GM19239 (cell line): ENCODE data around the gene ANO6.

Experiments
- DNase-seq: peaks from one replicate; pipeline ENCODE4 v3.0.0; 2011; ENCODE audit warnings: low spot score; ENCODE audit not compliant: insufficient read length
- FAIRE-seq: peaks from 2 replicates; lab custom pipeline; 2011; peaks lifted over from hg19 to GRCh38; lab: Jason Lieb, UNC

ANO6 gene

DNA sequence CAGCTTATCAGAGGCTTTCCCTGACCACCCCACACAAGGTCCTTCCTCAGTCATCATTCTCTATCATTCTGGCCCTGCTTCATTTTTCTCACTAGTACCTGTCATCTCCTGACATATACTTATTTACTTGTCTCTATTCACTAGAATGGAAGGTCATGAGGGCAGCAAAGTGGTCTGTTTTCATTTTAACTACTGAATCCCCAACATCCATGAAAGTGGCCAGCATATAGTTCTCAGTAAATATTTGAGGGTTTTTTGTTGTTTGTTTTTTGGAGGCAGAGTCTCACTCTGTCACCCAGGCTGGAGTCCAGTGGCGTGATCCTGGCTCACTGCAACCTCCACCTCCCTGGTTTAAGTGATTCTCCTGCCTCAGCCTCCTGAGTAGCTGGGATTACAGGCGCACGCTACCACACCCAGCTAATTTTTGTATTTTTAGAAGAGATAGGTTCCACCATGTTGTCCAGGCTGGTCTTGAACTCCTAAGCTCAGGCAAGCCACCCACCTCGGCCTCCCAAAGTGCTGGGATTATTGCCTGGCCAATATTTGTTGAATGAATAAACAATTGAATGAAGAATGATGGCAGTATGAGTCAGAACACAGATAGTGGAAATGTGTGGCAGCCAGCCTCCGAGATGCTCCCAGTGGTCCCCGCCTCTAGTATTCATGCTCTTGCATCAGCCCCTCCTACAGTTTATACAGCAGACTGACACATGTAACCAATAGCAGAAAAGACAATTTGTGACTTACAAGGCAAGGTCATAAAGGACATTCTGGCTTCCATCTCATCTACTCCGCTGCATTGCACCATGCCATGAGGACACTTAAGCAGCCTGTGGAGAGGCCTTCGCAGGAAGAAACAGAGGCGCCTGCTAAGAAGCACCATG is 7.0 kb upstream of the ANO6 start:
- DNase-seq = no peak
- FAIRE-seq = no peak

DNA sequence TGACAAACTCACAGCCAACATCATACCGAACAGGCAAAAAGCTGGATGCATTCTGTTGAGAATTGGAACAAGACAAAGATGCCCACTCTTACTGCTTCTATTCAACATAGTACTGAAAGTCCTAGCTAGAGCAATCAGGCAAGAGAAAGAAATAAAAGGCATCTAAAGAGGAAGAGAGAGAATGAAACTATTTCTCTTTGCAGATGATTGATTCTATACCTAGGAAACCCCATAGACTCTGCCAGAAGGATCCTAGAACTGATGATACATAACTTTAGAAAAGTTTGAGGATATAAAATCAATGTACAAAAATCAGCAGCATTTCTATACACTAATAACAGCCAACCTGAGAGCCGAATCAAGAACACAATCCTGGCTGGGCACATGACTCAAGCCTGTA is 6.1 kb upstream of the ANO6 start:
- DNase-seq = no peak
- no peak for FAIRE-seq

- no peak for FAIRE-seq
- no peak for DNase-seq
These were observed 3.8 kb upstream of the ANO6 start for GRCh38 chr12:45212064-45212463.

DNA sequence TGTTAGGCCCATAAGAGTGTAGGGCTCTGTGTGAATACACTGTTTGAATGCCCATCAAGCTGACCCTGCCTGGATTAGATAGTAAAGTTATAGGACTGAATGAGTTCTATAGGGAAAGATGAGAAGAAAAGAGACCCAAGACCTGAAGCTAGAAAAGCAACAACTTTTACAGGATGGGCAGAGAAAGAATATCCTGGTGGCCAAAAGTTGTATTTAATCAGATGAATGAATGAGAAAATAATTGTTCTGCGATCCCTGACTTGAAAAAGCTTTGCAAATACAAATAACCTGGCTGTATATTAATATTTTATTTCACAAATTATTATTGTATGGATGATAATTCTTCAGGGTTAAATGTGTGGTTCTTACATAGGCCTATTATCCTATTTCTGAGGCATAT is 2.8 kb upstream of the ANO6 start:
- FAIRE-seq (no peak), DNase-seq (no peak)

GRCh38 chr12:45214071-45214470 is 1.8 kb upstream of the ANO6 start:
- DNase-seq = no peak
- FAIRE-seq = no peak

- FAIRE-seq = peak; percentile 59
These were observed 1.0 kb upstream of the ANO6 start for GRCh38 chr12:45214749-45215418.

GRCh38 chr12:45216230-45216982 is 511 bp downstream of the ANO6 start:
- DNase-seq (peak; percentile 17), FAIRE-seq (no peak)

More at GRCh38 chr12:45214749-45215418, 1.0 kb upstream of the ANO6 start:
- no peak for DNase-seq

DNA sequence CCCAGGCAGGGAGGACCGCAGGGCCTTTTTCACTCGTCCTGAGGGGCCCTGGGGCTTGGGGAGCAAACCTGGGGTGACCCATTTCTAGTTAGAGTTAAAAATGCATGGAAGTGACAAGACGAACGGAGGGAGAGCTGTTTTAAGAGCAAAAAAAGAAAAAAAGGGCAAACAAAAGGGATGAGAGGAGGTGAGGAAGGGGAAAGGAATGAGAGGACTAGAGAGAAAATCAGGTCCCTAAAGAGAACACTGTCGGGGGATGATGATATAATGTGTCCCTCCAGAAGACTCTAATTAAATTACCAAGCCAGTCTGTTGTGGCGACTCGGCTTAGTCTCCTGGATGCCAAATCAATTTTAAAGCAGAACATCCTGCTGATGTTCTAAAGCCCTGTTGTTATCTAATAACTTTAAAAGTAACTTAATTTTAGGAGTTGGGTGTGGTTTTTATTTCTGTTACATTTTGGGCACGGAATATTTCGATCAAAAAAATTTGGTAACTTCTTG is 1.1 kb downstream of the ANO6 start:
- no peak for DNase-seq
- FAIRE-seq = peak; percentile 11

DNA sequence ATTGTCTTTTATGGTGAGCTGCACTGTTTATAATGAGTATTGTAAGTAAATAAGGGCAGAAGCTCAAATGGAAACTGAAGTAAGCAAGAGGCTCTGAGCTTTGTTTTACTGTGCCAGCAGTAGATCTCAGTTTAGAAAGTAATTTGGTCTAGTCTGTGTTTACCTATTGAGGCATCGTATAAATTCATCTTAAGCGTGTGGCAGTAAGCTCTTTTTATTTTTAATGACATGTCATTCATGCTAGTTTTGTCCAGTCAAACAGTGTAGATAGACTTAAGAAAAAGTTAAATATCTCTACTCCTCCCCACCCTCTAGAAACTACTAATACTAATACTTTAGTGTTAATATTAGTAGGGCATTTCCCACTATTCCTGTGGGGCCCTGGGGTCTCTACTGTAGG is 2.0 kb downstream of the ANO6 start:
- DNase-seq (no peak), FAIRE-seq (peak; percentile 28)

- no peak for FAIRE-seq
- no peak for DNase-seq
These were observed 3.7 kb downstream of the ANO6 start for GRCh38 chr12:45219621-45220020.

DNA sequence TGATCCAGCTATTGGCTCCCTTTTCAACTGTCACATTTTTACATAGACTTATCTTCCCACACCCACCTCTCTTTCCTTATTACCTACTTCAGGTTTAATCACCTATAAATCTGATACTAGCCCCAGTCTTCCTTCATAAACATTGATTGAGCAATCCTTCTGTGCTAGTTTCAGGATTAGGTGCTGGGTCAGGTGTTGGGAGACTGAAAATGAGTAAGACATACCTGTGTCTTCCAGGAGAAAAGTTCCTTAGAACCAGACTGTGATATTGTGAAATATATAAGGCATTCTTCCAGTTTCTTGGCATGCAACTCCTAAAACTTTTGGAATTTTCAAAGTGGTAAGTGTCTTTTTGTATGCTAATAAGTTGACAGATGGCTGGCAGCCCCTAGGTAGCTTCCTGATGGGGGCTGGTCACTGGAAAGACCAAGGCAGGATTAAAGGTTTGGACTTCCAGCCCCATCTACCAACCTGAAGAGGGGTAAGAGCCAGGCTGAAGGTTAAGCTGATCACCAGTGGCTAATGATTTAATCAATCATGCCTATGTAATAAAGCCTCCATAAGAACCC is 4.6 kb downstream of the ANO6 start:
- no peak for DNase-seq
- FAIRE-seq = no peak

DNA sequence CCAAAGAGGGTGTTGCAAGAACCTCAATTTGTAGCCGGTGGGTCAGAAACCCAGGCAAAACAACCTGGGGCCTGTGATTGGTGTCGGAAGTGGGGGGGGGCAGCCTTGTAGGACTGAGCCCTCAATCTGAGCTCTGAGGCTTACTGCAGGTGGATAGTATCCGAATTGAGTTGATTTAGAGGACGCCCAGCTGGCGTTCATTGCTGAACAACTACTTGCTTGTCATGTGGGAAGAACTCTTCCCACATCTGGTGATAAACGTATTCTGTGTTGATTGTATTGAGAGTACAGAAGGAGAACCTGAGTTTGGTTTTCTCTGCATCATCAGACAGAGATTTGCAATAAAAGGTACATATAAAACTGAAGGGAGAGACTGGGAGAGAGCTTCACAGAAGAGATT is 5.1 kb downstream of the ANO6 start:
- no peak for DNase-seq
- no peak for FAIRE-seq

DNA sequence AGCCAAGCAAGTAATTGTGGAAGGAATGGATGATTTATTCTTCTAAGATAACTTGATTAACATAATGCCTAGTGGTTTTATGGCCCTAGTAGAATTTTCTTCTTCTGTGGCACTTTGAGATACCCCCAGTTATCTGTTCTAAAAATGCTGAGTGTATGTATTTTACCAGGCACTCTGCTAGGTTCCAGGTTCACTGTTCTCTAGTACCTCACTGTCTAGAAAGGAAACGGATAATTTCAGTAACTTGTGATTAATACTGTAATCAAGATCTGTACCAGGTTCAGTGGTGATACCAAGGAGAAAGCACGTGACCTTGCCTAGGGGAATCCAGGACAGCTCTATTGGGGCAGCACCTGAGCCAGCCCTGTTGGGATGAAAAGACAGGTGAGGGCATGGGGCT is 8.0 kb downstream of the ANO6 start:
- peak; percentile 65 for FAIRE-seq
- DNase-seq = no peak

DNA sequence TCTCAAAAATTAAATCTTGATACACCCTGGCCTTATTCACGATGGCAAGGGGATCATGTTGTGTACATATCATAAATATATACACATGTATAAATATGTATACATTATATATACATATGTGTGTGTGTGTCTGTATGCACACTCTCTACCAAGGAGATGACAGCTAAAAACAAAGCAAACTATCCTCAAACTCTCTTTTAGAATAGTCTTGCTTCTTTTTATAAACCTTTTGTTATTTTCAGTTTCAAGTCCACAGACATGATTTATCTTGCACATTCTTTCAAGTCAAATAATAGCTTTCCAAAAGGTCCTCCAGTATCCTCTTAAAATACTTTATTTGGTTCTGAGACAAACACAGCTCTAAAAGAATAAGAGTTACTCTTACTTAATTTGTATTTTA is 8.4 kb downstream of the ANO6 start:
- no peak for DNase-seq
- FAIRE-seq = no peak

GRCh38 chr12:45226021-45226420 is 10.1 kb downstream of the ANO6 start:
- FAIRE-seq (no peak), DNase-seq (no peak)

GRCh38 chr12:45227316-45228067 is 11.6 kb downstream of the ANO6 start:
- FAIRE-seq = no peak

GRCh38 chr12:45231515-45232145 is 15.7 kb downstream of the ANO6 start:
- FAIRE-seq (no peak), DNase-seq (no peak)

More at GRCh38 chr12:45227316-45228067, 11.6 kb downstream of the ANO6 start:
- DNase-seq = no peak

GRCh38 chr12:45232146-45232755 is 16.4 kb downstream of the ANO6 start:
- no peak for FAIRE-seq

More at GRCh38 chr12:45232146-45232755, 16.4 kb downstream of the ANO6 start:
- no peak for DNase-seq
